ENCODE data around the gene TPM4.

TPM4 gene

DNA sequence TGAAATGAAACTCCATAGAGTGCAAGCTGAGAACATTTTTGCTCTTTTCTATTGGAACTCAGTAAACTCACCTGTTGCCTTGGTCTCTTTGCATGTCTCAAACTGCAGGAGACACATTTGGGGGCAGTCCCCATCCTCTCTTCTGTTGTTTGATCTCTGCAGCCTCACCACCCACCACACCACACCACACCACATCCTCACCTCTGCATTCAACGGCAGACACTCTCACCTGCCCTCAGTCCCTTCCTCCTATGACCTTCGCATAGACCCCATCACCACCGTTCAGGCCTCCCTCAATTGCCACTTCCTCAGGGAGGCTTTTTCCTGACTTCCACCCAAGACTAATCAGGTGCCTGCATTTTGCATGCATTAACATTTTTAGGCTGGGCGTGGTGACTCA, 14.4 kb upstream of the TPM4 start:
- Histone ChIP-seq H3K9ac (ENCODE audit: low read depth, low read length) (no peak overlapping the region), H3K27ac (ENCODE audit: low read depth, low read length) (no peak overlapping the region), H3K4me3 (ENCODE audit: low read length) (no peak overlapping the region), H3K27me3 (ENCODE audit: insufficient read depth, low read length) (no peaks in the 10 kb centered on the region), H3K36me3 (ENCODE audit: insufficient read depth, low read length) (no peaks in the 10 kb centered on the region), H3K4me1 (ENCODE audit: insufficient read depth, low read length) (peaks cover 15% of the 10 kb centered on the region; the same call in 1 of the 2 replicates), H3K9me3 (ENCODE audit: insufficient read depth, low read depth, low read length) (peaks cover 6% of the 10 kb centered on the region; the same call in 1 of the 2 replicates)
- WGBS = 65% methylated on average over 4 of the region's 4 CpGs

DNA sequence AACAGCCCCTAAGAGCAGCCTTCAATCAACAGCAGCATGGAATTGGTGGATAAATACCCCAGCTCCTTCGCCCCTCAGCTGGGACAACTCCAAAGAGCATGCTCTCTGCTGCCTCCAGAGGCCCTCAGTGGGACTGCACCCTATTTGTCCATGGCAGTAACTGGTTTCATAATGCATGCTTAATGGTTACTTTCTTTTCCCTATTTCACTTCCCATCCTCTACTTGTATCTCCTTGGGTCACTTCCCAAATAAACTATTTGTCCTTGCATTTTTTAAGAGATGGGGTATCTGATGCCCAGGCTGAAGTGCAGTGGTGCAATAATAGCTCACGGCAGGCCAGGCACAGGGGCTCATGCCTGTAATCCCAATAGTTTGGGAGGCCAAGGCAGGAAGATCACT, 13.5 kb upstream of the TPM4 start:
- no peaks in the 10 kb centered on the region for H3K36me3 ChIP-seq (ENCODE audit: insufficient read depth, low read length)
- H3K4me1 ChIP-seq (ENCODE audit: insufficient read depth, low read length) = peaks cover 15% of the 10 kb centered on the region; the same call in 1 of the 2 replicates
- 70% methylated on average over 2 of the region's 2 CpGs for WGBS
- no peaks in the 10 kb centered on the region for H3K9me3 ChIP-seq (ENCODE audit: insufficient read depth, low read depth, low read length)
- H3K27ac ChIP-seq (ENCODE audit: low read depth, low read length) = no peak overlapping the region
- H3K27me3 ChIP-seq (ENCODE audit: insufficient read depth, low read length) = no peaks in the 10 kb centered on the region
- H3K9ac ChIP-seq (ENCODE audit: low read depth, low read length) = no peak overlapping the region
- no peak overlapping the region for H3K4me3 ChIP-seq (ENCODE audit: low read length)

DNA sequence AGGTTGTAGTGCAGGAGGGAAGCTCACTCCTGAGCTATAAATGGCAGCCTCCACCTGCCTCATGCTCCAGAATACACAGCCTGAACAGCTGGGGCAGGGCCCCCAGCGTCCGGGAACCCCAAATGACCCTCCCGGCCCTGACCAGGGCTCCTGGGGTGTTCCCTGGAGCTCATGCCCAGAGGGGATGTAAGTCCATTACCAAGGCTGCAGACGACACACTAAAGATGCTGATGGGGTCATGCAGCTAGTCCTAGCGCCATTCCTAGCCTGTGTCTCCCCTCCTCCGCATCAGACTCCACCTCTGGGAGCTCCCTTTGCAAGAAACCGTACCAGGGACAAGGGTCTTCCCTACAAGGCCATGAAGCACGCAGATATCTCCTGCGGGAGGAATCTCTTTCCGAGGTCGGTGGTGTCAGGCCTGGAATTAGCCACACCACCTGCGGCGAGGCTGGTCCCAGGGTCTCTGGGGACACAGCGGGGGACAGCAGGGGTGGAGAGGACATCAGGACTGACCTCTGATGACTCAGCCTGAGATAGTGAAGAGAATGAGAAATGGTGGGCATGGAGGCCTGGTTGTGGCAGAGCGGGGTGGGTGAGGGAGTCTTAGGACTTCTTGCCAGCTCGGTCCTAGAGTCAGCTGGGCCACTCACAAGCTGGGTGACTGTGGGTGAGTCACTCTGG, 11.9 kb upstream of the TPM4 start:
- Histone ChIP-seq H3K9ac (ENCODE audit: low read depth, low read length) (no peak overlapping the region), H3K27ac (ENCODE audit: low read depth, low read length) (no peak overlapping the region)
- WGBS = 87% methylated on average over 16 of the region's 16 CpGs

DNA sequence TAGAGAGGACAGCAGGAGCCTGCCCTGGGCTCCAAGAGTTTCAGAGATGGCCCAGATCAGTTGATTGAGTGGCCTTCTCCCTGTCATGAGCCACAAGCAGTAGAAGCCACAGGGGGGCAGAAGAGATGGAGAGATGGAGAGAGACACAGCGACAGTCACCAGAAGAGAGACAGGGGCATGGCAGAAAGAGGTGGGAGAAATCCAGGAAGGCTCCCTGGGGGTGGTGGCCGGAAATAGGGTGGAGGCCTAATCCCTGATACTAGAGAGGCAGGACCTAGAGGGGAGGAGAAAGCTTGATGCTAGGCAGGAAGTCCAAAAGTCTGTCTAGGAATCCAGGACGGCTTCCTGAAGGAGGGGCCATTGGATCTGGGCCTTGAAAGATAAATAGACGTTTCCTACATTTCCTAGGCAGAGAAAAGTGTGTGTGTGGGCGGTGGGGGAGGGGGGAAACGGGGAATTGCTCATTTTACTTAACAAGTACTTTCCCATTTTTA, 9.6 kb upstream of the TPM4 start:
- no peak overlapping the region for H3K27ac ChIP-seq (ENCODE audit: low read depth, low read length)
- no peaks in the 10 kb centered on the region for H3K36me3 ChIP-seq (ENCODE audit: insufficient read depth, low read length)
- WGBS = 53% methylated on average over 4 of the region's 6 CpGs
- no peak overlapping the region for H3K9ac ChIP-seq (ENCODE audit: low read depth, low read length)
- H3K27me3 ChIP-seq (ENCODE audit: insufficient read depth, low read length) = no peaks in the 10 kb centered on the region
- no peak overlapping the region for H3K4me3 ChIP-seq (ENCODE audit: low read length)
- H3K9me3 ChIP-seq (ENCODE audit: insufficient read depth, low read depth, low read length) = no peaks in the 10 kb centered on the region
- peaks cover 15% of the 10 kb centered on the region; the same call in 1 of the 2 replicates for H3K4me1 ChIP-seq (ENCODE audit: insufficient read depth, low read length)

More for the DNA sequence above, 11.9 kb upstream of the TPM4 start:
- Histone ChIP-seq H3K4me3 (ENCODE audit: low read length) (no peak overlapping the region), H3K9me3 (ENCODE audit: insufficient read depth, low read depth, low read length) (no peaks in the 10 kb centered on the region), H3K27me3 (ENCODE audit: insufficient read depth, low read length) (no peaks in the 10 kb centered on the region), H3K4me1 (ENCODE audit: insufficient read depth, low read length) (peaks cover 15% of the 10 kb centered on the region; the same call in 1 of the 2 replicates), H3K36me3 (ENCODE audit: insufficient read depth, low read length) (no peaks in the 10 kb centered on the region)

DNA sequence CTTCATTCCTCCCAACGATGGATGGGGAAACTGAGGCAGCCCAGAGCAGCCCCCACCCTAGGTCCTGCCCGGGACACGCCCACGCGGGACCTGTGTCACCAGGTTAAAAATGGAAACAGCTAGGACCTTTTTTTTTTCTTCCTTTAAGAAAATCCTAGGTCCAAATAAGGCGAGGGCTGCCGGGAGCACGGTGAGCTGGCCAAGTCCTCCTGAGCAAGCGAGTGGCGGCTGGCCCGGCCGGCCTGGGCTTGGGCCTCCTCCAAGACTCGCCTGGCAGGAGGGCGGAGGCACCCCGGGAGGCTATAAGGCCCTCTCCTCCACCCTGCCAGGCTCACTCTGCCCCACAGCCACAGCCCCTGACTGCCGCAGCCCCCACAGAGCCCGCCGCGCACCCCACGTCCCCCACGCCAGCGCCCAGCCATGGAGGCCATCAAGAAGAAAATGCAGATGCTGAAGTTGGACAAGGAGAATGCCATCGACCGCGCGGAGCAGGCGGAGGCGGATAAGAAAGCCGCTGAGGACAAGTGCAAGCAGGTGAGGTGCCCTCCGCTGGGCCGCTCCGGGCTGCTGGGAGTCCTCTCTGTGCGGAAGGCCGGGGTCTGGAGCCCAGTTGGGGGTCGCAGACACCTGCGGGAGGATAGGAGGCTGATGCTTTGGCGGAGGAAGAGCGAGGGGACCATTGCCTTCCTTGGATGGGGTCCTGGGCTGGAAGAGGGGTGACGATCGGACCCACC, 8.9 kb upstream of the TPM4 start:
- Histone ChIP-seq H3K36me3 (ENCODE audit: insufficient read depth, low read length) (no peaks in the 10 kb centered on the region), H3K4me3 (ENCODE audit: low read length) (no peak overlapping the region), H3K27me3 (ENCODE audit: insufficient read depth, low read length) (no peaks in the 10 kb centered on the region), H3K27ac (ENCODE audit: low read depth, low read length) (no peak overlapping the region), H3K9ac (ENCODE audit: low read depth, low read length) (no peak overlapping the region), H3K9me3 (ENCODE audit: insufficient read depth, low read depth, low read length) (no peaks in the 10 kb centered on the region), H3K4me1 (ENCODE audit: insufficient read depth, low read length) (peaks cover 15% of the 10 kb centered on the region; the same call in 1 of the 2 replicates)
- 90% methylated on average over 40 of the region's 40 CpGs for WGBS

DNA sequence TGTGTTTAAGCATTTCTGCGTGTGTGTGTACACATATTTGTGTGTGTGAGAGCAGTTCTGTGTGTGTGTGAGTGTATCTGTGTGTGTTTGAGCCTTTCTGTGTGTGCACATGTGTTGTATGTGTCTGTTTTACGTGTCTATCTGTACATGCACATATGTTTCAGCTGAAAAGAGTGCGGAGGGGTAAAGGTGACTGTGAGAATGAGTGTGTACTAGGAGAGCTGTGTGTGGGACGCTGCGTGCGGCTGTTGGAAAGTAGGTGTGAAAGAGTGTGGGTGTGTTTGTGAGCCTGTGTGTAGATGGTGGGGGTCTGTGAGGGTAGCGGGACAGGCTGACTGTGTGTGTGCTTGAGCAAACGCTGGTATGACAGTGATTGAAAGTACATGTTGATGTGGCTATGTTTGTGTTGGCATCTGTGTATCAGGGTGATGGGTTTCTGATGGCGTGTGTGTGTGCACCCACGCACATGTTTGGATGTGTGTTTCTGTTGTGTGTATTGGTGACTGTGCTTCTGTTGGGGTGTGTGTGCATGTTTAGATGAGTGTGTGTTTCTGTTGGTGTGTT, 7.5 kb upstream of the TPM4 start:
- no peaks in the 10 kb centered on the region for H3K36me3 ChIP-seq (ENCODE audit: insufficient read depth, low read length)
- H3K4me3 ChIP-seq (ENCODE audit: low read length) = no peak overlapping the region
- H3K27ac ChIP-seq (ENCODE audit: low read depth, low read length) = no peak overlapping the region
- peaks cover 15% of the 10 kb centered on the region; the same call in 1 of the 2 replicates for H3K4me1 ChIP-seq (ENCODE audit: insufficient read depth, low read length)
- H3K27me3 ChIP-seq (ENCODE audit: insufficient read depth, low read length) = no peaks in the 10 kb centered on the region
- 89% methylated on average over 10 of the region's 10 CpGs for WGBS
- H3K9me3 ChIP-seq (ENCODE audit: insufficient read depth, low read depth, low read length) = no peaks in the 10 kb centered on the region
- H3K9ac ChIP-seq (ENCODE audit: low read depth, low read length) = no peak overlapping the region

DNA sequence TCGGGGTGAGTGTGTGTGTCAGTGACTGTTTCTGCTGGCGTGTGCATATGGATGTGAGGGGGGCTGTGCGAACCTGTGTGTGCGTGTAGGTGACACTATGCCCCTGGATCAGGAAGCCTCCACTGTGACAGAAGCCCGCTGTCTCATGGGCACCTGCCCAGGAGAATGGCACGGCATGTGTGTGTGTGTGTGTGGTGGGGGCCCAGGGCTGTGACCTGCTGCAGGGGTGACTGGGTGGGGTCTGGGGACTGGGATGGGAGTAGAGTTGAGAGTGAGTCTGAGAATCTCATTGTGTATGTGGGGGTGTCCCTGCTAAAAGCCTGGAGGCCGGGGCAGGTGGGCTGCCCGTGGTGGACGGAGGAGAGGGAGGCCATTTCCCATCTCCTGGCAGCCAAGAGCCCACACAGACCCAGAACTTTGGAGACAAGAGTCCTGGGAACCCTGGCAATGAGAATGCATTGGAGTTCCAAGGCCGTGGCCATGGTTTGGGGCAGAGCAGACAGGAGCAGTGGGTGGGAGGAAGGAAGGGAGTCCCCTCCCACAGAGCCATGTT, 6.4 kb upstream of the TPM4 start:
- no peaks in the 10 kb centered on the region for H3K9me3 ChIP-seq (ENCODE audit: insufficient read depth, low read depth, low read length)
- H3K4me1 ChIP-seq (ENCODE audit: insufficient read depth, low read length) = peaks cover 11% of the 10 kb centered on the region; the same call in 1 of the 2 replicates
- no peaks in the 10 kb centered on the region for H3K36me3 ChIP-seq (ENCODE audit: insufficient read depth, low read length)
- no peaks in the 10 kb centered on the region for H3K27me3 ChIP-seq (ENCODE audit: insufficient read depth, low read length)
- H3K27ac ChIP-seq (ENCODE audit: low read depth, low read length) = no peak overlapping the region
- no peak overlapping the region for H3K4me3 ChIP-seq (ENCODE audit: low read length)
- WGBS = 91% methylated on average over 10 of the region's 10 CpGs
- no peak overlapping the region for H3K9ac ChIP-seq (ENCODE audit: low read depth, low read length)

DNA sequence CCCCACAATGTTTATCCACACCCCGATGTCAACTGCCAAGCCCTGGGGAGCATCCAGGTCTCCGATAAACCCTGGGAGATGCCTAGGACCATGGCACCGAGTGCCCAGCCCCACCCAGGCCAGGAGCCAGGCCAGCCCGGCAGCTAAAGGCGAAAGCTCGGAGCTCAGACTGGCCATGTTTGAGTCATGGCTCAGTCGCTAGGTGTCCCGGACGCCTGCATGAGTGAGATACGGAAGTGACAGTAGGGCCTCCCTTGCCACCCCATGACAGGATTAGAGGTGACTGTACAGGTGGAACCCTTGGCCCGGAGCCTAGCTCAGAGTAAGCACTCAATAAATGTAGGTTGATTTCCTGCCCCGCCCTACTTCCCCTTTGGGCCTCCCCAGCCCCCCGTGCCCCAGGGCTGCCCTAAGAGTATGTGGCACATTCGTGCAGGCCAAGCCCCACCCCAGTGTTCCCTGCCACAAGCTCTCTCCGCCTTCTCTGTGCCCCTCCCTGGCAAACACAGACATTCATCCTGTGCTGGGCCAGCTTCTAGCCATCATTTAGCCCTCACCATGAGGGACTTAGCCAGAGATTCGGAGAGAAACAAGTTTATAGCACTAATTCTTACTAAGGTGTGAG, 5.8 kb upstream of the TPM4 start:
- Histone ChIP-seq H3K36me3 (ENCODE audit: insufficient read depth, low read length) (no peaks in the 10 kb centered on the region), H3K4me3 (ENCODE audit: low read length) (no peak overlapping the region), H3K9me3 (ENCODE audit: insufficient read depth, low read depth, low read length) (no peaks in the 10 kb centered on the region), H3K4me1 (ENCODE audit: insufficient read depth, low read length) (peaks cover 8% of the 10 kb centered on the region), H3K9ac (ENCODE audit: low read depth, low read length) (no peak overlapping the region), H3K27me3 (ENCODE audit: insufficient read depth, low read length) (no peaks in the 10 kb centered on the region), H3K27ac (ENCODE audit: low read depth, low read length) (no peak overlapping the region)
- 90% methylated on average over 16 of the region's 16 CpGs for WGBS

DNA sequence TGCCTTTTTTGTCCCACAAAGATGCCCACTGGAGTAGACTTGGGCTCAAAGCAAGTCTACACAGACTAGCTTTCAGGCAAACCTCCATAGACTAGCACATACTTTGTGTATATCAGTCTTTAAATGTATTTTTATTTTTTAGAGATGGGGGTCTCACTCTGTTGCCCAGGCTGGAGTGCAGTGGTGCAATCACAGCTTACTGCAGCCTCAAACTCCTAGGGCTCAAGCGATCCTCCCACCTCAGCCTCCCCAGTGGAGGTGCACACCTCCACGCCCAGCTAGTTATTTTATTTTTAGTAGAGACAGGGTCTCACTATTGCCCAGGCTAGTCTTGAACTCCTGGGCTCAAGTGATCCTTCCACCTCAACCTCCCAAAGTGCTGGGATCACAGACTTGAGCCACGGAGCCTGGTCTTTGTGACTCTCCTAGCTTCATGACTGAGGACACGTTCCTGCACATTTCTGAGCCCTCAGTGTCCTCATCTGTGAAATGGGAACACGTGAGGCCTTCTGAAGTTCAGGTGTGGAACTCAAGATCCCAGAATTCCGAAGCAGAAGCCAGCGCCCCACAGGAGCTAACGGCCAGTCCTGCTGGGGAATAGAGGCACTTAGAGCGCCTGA, 5.1 kb upstream of the TPM4 start:
- no peak overlapping the region for H3K27ac ChIP-seq (ENCODE audit: low read depth, low read length)
- H3K4me3 ChIP-seq (ENCODE audit: low read length) = no peak overlapping the region
- no peak overlapping the region for H3K9ac ChIP-seq (ENCODE audit: low read depth, low read length)
- no peaks in the 10 kb centered on the region for H3K36me3 ChIP-seq (ENCODE audit: insufficient read depth, low read length)
- 86% methylated on average over 9 of the region's 9 CpGs for WGBS
- no peaks in the 10 kb centered on the region for H3K27me3 ChIP-seq (ENCODE audit: insufficient read depth, low read length)
- H3K9me3 ChIP-seq (ENCODE audit: insufficient read depth, low read depth, low read length) = no peaks in the 10 kb centered on the region
- peaks cover 3% of the 10 kb centered on the region for H3K4me1 ChIP-seq (ENCODE audit: insufficient read depth, low read length)

DNA sequence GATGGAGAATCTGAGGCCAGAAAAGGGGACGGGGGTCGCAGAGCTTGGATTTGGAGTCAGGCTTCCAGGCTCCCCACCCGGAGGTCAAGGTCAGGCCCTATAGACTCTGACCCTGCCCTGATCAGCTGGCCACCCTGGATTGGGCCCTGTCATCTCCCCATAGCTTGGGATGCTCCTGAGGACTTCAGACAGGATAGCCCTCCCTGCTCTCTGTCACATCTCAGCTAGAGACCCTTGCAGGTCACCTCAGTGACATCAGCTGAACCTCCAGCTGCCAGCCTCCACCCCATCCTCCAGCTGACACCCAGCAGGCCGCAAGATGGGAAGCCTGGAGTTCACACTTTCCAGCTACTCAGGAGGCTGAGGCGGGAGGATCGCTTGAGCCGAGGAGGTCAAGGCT, 2.8 kb upstream of the TPM4 start:
- no peaks in the 10 kb centered on the region for H3K9me3 ChIP-seq (ENCODE audit: insufficient read depth, low read depth, low read length)
- no peaks in the 10 kb centered on the region for H3K27me3 ChIP-seq (ENCODE audit: insufficient read depth, low read length)
- no peak overlapping the region for H3K27ac ChIP-seq (ENCODE audit: low read depth, low read length)
- H3K4me1 ChIP-seq (ENCODE audit: insufficient read depth, low read length) = peaks cover 6% of the 10 kb centered on the region
- H3K36me3 ChIP-seq (ENCODE audit: insufficient read depth, low read length) = peaks cover 3% of the 10 kb centered on the region; the same call in 1 of the 2 replicates
- H3K9ac ChIP-seq (ENCODE audit: low read depth, low read length) = no peak overlapping the region
- H3K4me3 ChIP-seq (ENCODE audit: low read length) = no peak overlapping the region
- 93% methylated on average over 7 of the region's 7 CpGs for WGBS

All from HUES64 (cell line).